GM19193 (cell line): ENCODE results near the gene SUOX.

ENCODE experiments used
- POLR2A ChIP-seq: IDR thresholded peaks from 4 replicates; pipeline ENCODE4 v1.6.1; 2011; ENCODE audit not compliant: insufficient read depth, insufficient read length; ENCODE audit errors: extremely low read depth

SUOX gene

GRCh38 chr12:56034586-56035332, 37.7 kb downstream of the SUOX start:
- no peak for TF ChIP-seq POLR2A

GRCh38 chr12:56037161-56037560, 40.1 kb downstream of the SUOX start:
- TF ChIP-seq POLR2A, result no peak

GRCh38 chr12:56038022-56038655, 41.1 kb downstream of the SUOX start:
- TF ChIP-seq POLR2A, result no peak

- TF ChIP-seq POLR2A, result no peak
Observed at GRCh38 chr12:56040151-56040550, 43.1 kb downstream of the SUOX start.

GRCh38 chr12:56040963-56041551, 44.0 kb downstream of the SUOX start:
- no peak for TF ChIP-seq POLR2A

GRCh38 chr12:56041552-56042429, 44.7 kb downstream of the SUOX start, which contains the start of gene RPS26:
RPS26 (plus strand) TSS chr12:56041918; CDS start chr12:56042167, 249 bp downstream.
- TF ChIP-seq POLR2A, result peak; percentile 100

GRCh38 chr12:56042843-56043242, 45.8 kb downstream of the SUOX start:
- no peak for TF ChIP-seq POLR2A

GRCh38 chr12:56046027-56046780, 49.1 kb downstream of the SUOX start:
- no peak for TF ChIP-seq POLR2A

- TF ChIP-seq POLR2A, result no peak
Observed at GRCh38 chr12:56053407-56053893, 56.4 kb downstream of the SUOX start.
